MM.1S (cell line): ENCODE measurements around the gene ANGPT4.

Source experiments
- EZH2 ChIP-seq: fragments of 300-600 bp; sonication (generic); optimal IDR thresholded peaks from 2 replicates; pipeline ENCODE3; 2017; ENCODE audit warnings: low read depth, mild to moderate bottlenecking, antibody characterized with exemption, low read length, mixed read lengths
- EZH2phosphoT487 ChIP-seq: fragments of 300-600 bp; sonication (generic); IDR thresholded peaks from 2 replicates; pipeline ENCODE4 v1.6.1; 2018; ENCODE audit warnings: antibody characterized with exemption, low read length
- TF ChIP-seq, protein P1 (sequence below): fragments of 300-600 bp; sonication (generic); IDR thresholded peaks from 2 replicates; pipeline ENCODE4 v1.5.1; 2016; ENCODE audit warnings: antibody characterized with exemption, low read length, mixed read lengths

DNA sequence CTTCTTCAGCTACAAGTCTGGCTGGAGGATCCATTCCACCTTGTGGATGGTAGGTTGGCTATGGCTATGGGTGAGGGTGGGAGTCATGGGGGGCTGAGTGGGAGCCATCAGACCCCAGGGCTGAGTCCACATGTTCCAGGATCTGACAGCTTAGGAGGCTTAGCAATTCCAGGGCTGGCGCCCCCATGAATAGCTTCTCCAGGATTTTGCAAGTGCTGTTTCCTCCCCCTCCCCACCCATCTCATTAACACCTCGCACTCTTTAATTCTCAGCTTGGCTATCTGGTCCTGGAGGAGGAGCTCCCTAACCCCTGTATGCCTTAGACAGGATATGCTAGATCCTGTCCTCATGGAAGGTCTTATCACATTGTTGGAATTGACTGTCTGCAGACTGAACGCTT is 39.0 kb upstream of the ANGPT4 start:
- TF ChIP-seq, protein P1, sequence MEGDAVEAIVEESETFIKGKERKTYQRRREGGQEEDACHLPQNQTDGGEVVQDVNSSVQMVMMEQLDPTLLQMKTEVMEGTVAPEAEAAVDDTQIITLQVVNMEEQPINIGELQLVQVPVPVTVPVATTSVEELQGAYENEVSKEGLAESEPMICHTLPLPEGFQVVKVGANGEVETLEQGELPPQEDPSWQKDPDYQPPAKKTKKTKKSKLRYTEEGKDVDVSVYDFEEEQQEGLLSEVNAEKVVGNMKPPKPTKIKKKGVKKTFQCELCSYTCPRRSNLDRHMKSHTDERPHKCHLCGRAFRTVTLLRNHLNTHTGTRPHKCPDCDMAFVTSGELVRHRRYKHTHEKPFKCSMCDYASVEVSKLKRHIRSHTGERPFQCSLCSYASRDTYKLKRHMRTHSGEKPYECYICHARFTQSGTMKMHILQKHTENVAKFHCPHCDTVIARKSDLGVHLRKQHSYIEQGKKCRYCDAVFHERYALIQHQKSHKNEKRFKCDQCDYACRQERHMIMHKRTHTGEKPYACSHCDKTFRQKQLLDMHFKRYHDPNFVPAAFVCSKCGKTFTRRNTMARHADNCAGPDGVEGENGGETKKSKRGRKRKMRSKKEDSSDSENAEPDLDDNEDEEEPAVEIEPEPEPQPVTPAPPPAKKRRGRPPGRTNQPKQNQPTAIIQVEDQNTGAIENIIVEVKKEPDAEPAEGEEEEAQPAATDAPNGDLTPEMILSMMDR, result no peak
- no peak for TF ChIP-seq EZH2
- TF ChIP-seq EZH2phosphoT487, result no peak
